Measurements from ENCODE around the gene ATP2A3.

The ATP2A3 gene

GRCh38 chr17:3956983-3957382 is 7.3 kb downstream of the ATP2A3 start:
- no peak for DNase-seq (ENCODE audit: low read depth in 1 of 2, low spot score in 1 of 2)
- Histone ChIP-seq H3K27ac (replicated peaks) (no peak overlapping the region), H3K4me3 (replicated peaks; ENCODE audit: insufficient read depth, low read length) (no peak overlapping the region), H3K27me3 (ENCODE audit: insufficient read depth, poor library complexity, severe bottlenecking) (no peaks in the 10 kb centered on the region)
- no peak for TF ChIP-seq CTCF (IDR thresholded peaks at IDR 0.05; ENCODE audit: insufficient read depth, low read length)
- no peak for TF ChIP-seq GABPA (IDR thresholded peaks at IDR 0.05; ENCODE audit: low read depth)
- no peak for TF ChIP-seq SPI1 (IDR thresholded peaks at IDR 0.05; ENCODE audit: borderline replicate concordance, low read depth)
- TF ChIP-seq REST (IDR thresholded peaks at IDR 0.05; ENCODE audit: insufficient replicate concordance, low read depth) = no peak
- no peak for TF ChIP-seq POLR2AphosphoS5 (IDR thresholded peaks at IDR 0.05; ENCODE audit: low read depth)

GRCh38 chr17:3956327-3956957 is 7.8 kb downstream of the ATP2A3 start:
- Histone ChIP-seq H3K27me3 (ENCODE audit: insufficient read depth, poor library complexity, severe bottlenecking) (no peaks in the 10 kb centered on the region), H3K27ac (replicated peaks) (no peak overlapping the region), H3K4me3 (replicated peaks; ENCODE audit: insufficient read depth, low read length) (no peak overlapping the region)
- TF ChIP-seq SPI1 (IDR thresholded peaks at IDR 0.05; ENCODE audit: borderline replicate concordance, low read depth) (no peak), CTCF (IDR thresholded peaks at IDR 0.05; ENCODE audit: insufficient read depth, low read length) (no peak), REST (IDR thresholded peaks at IDR 0.05; ENCODE audit: insufficient replicate concordance, low read depth) (no peak), POLR2AphosphoS5 (IDR thresholded peaks at IDR 0.05; ENCODE audit: low read depth) (no peak), GABPA (IDR thresholded peaks at IDR 0.05; ENCODE audit: low read depth) (no peak)
- DNase-seq (ENCODE audit: low read depth in 1 of 2, low spot score in 1 of 2) = no peak

GRCh38 chr17:3955673-3955988 is 8.6 kb downstream of the ATP2A3 start:
- Histone ChIP-seq H3K27me3 (ENCODE audit: insufficient read depth, poor library complexity, severe bottlenecking) (no peaks in the 10 kb centered on the region), H3K27ac (replicated peaks) (no peak overlapping the region), H3K4me3 (replicated peaks; ENCODE audit: insufficient read depth, low read length) (no peak overlapping the region)
- no peak for DNase-seq (ENCODE audit: low read depth in 1 of 2, low spot score in 1 of 2)
- TF ChIP-seq POLR2AphosphoS5 (IDR thresholded peaks at IDR 0.05; ENCODE audit: low read depth) (no peak), CTCF (IDR thresholded peaks at IDR 0.05; ENCODE audit: insufficient read depth, low read length) (no peak), SPI1 (IDR thresholded peaks at IDR 0.05; ENCODE audit: borderline replicate concordance, low read depth) (no peak)

All from HL-60 (cell line).